ENCODE results near the gene PTCD1. TPM values are rescaled to one million over a fixed set of nuclear protein-coding genes. Genes with fewer than 3 reads are reported as not detected.

PTCD1 gene
- total and polyA plus RNA-seq, 2 of the 8 experiments (the other 6 are each of a cell fraction or from before 2014, with no cell fraction given) = 7.5 to 7.6 TPM

DNA sequence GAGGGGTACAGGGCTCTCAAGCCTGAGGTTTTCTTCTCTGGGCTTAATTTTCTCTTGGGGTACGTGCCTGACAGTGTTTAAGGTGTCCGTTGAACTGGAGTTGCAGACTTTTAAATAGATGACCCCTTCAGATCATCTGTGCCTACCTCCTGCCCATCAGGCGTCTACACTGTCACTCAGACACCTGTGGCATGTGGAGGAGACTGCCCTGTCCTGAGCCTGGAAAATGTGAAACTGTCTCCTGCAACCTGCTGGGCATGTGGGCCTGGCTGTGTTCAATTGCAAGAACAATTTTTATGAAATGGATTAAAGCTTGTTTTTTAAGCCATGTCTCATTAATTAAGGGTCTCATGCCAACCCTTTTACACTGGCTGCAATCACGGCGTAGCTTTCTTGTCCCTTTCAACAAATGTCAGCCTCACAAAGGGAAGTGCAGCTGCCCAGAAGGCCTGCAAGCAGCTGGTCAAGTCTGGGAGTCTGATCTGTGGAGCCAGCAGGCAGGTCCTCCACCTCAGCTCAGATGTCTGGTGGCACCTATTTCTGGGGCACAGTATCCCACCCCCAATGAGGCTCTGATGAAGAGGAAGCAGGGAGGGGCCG is 18.6 kb upstream of the PTCD1 start:
- Histone ChIP-seq H4K5ac (ENCODE audit: insufficient read length, low read depth, low read length) (no peak overlapping the region), H2BK5ac (ENCODE audit: low read depth, low read length) (no peak overlapping the region), H3K4me2 (ENCODE audit: insufficient read depth in 1 of 2, low read depth in 2 of 2, low read length in 2 of 2) (no peak overlapping the region), H3K27me3 (replicated peaks in 1 of 4; ENCODE audit: control insufficient read depth in 3 of 4, extremely low read depth in 1 of 4, insufficient read depth in 3 of 4, low read length in 3 of 4) (no peaks in the 10 kb centered on the region), H3K4ac (replicated peaks; ENCODE audit: insufficient read length, low read depth, low read length) (no peak overlapping the region), H3K14ac (ENCODE audit: insufficient read length) (no peak overlapping the region), H3K27ac (ENCODE audit: low read depth, low read length) (no peak overlapping the region), H3K9ac (replicated peaks in 1 of 4; ENCODE audit: extremely low read depth in 1 of 4, low read depth in 3 of 4, low read length in 3 of 4) (no peak overlapping the region), H3K56ac (replicated peaks; ENCODE audit: insufficient read length, low read depth, low read length) (no peak overlapping the region), H4K91ac (replicated peaks; ENCODE audit: insufficient read length, low read length) (no peak overlapping the region), H3K23ac (ENCODE audit: insufficient read length) (no peak overlapping the region), H4K20me1 (replicated peaks in 1 of 2; ENCODE audit: control insufficient read depth in 1 of 2, insufficient read depth in 2 of 2, low read length in 2 of 2) (peaks cover 13 to 31% of the 10 kb centered on the region in 2 experiments), H3K4me1 (replicated peaks in 1 of 4; ENCODE audit: control insufficient read depth in 3 of 4, insufficient read depth in 4 of 4, low read length in 3 of 4) (no peaks in the 10 kb centered on the region; a peak in 1 of 7 replicates), H3K4me3 (ENCODE audit: extremely low read depth in 1 of 4, insufficient read depth in 2 of 4, low read depth in 3 of 4, low read length in 4 of 4) (no peak overlapping the region), H2AK5ac (ENCODE audit: low read depth, low read length) (no peak overlapping the region), H4K8ac (ENCODE audit: extremely low read depth, insufficient read depth, low read length) (no peak overlapping the region), H3K36me3 (ENCODE audit: control insufficient read depth in 2 of 4, insufficient read depth in 4 of 4, low read length in 3 of 4) (peaks cover 22 to 77% (median 54%) of the 10 kb centered on the region in 4 experiments), H2BK120ac (replicated peaks; ENCODE audit: low read depth, low read length) (no peak overlapping the region), H3K18ac (ENCODE audit: extremely low read depth, low read length) (no peak overlapping the region), H2BK20ac (ENCODE audit: low read length) (no peak overlapping the region), H3K79me2 (ENCODE audit: control insufficient read depth in 1 of 2, insufficient read depth in 2 of 2, low read length in 2 of 2) (peaks cover 3 to 34% of the 10 kb centered on the region in 2 experiments; a peak in 3 of 4 replicates), H2BK12ac (ENCODE audit: low read depth, low read length) (no peak overlapping the region), H2AFZ (ENCODE audit: low read length) (no peak overlapping the region), H2BK15ac (ENCODE audit: low read length) (no peak overlapping the region), H3K23me2 (ENCODE audit: low read depth, low read length) (no peaks in the 10 kb centered on the region), H3K9me3 (ENCODE audit: insufficient read depth in 2 of 2, low read depth in 1 of 2, low read length in 1 of 2) (no peaks in the 10 kb centered on the region), H3K79me1 (ENCODE audit: low read depth, low read length) (peaks cover 3% of the 10 kb centered on the region)
- CTCF ChIA-PET (ENCODE audit: partially characterized antibody) = interaction anchor here (1.2 to 2.1 kb wide), 3 partner anchors 8 to 23 kb away, joined by 3 to 7 read pairs (median 5); no protein-coding TSS in a partner anchor
- no peak for FAIRE-seq
- no peak for DNase-seq (ENCODE audit: low read depth in 1 of 2, low spot score in 2 of 2)
- WGBS, 2 experiments (ENCODE audit: extremely low coverage in 1 of 2, insufficient coverage in 1 of 2, insufficient read length in 1 of 2, insufficient replicate concordance in 2 of 2, low coverage in 1 of 2, low lambda C conversion rate in 2 of 2, missing lambda C conversion rate in 1 of 2) = 83% methylated on average over 6 of the region's 6 CpGs; no CpG with 5 or more reads in 1 of the 2 experiments
- POLR2A ChIA-PET (ENCODE audit: partially characterized antibody) = interaction anchor here (0.7 to 10.7 kb wide), 11 partner anchors 7 to 101 kb away, joined by 3 to 100 read pairs (median 4); partner anchors contain the start of genes ATP5MF, BUD31, CPSF4 and PTCD1
- TF ChIP-seq BCL11A (IDR thresholded peaks at IDR 0.05; ENCODE audit: low read depth in 2 of 2, low read length in 2 of 2) = no peak
